GM12874 (cell line): ENCODE results near the gene HDAC10.

ENCODE experiments used
- CTCF ChIP-seq: IDR thresholded peaks from 2 replicates; pipeline ENCODE4 v1.5.1; 2011; ENCODE audit warnings: low read depth, mild to moderate bottlenecking, control low read depth, low read length, moderate library complexity; ENCODE audit not compliant: insufficient read depth

HDAC10 gene

GRCh38 chr22:50221410-50222300 is 29.4 kb downstream of the HDAC10 start:
- TF ChIP-seq CTCF, result 0 out of 2 replicates have a peak, but pooled peaks have one; percentile 11

- TF ChIP-seq CTCF, result no peak
These were observed 30.3 kb downstream of the HDAC10 start for GRCh38 chr22:50220603-50221409.

- no peak for TF ChIP-seq CTCF
These were observed 31.1 kb downstream of the HDAC10 start for GRCh38 chr22:50219800-50220602.

- TF ChIP-seq CTCF, result no peak
These were observed 31.9 kb downstream of the HDAC10 start for GRCh38 chr22:50218996-50219727.

GRCh38 chr22:50218153-50218995 is 32.7 kb downstream of the HDAC10 start:
- no peak for TF ChIP-seq CTCF

GRCh38 chr22:50217543-50218152 is 33.4 kb downstream of the HDAC10 start:
- no peak for TF ChIP-seq CTCF
